SK-N-SH (cell line): ENCODE results near the gene RAB34. TPM values are rescaled to one million over a fixed set of nuclear protein-coding genes. Genes with fewer than 3 reads are reported as not detected.

Experiments
- CTCF ChIA-PET: fragments of 300-600, 350-600 bp; formaldehyde crosslinking; extraction: SDS; loops from one replicate; lab custom pipeline; 2021; lab: Yijun Ruan, JAX
- POLR2A ChIA-PET: fragments of 350-600 bp; sonication (Branson Sonifier 250); formaldehyde crosslinking; extraction: SDS; loops from one replicate; lab custom pipeline; 2020; ENCODE audit warnings: antibody characterized with exemption, inconsistent platforms; lab: Yijun Ruan, JAX
- DNase-seq: peaks from one replicate; pipeline ENCODE4 v3.0.0; 2012
- H2AFZ ChIP-seq: fragments of 200-600 bp; sonication (generic); 2 replicates; pipeline ENCODE4 v1.8.1; 2016; ENCODE audit warnings: antibody characterized with exemption, mild to moderate bottlenecking, low read depth
- H3F3A ChIP-seq: fragments of 200-600 bp; sonication (generic); replicated peaks from 2 replicates; pipeline ENCODE3; 2016; ENCODE audit warnings: antibody characterized with exemption, mild to moderate bottlenecking; ENCODE audit not compliant: insufficient read depth
- H3K27ac ChIP-seq, 2 experiments: fragments of 200-500 bp in 1 of 2; fragments of 200-600 bp in 1 of 2; sonication (Bioruptor generic) in 1 of 2; sonication (generic), shearing (Covaris generic) in 1 of 2; 2 replicates each; pipeline versions ENCODE4 v1.5.1 to v1.6.1; 2014 to 2016; ENCODE audit warnings: low read depth in 2 of 2, inconsistent platforms in 1 of 2, low read length in 1 of 2, mild to moderate bottlenecking in 1 of 2, mixed read lengths in 1 of 2
- H3K27me3 ChIP-seq: fragments of 200-600 bp; sonication (generic), shearing (Covaris generic); 2 replicates; pipeline ENCODE4 v1.6.1; 2016; ENCODE audit warnings: mixed run types; ENCODE audit not compliant: insufficient read depth
- H3K36me3 ChIP-seq, 2 experiments: fragments of 200-500 bp in 1 of 2; fragments of 200-600 bp in 1 of 2; sonication (Bioruptor generic) in 1 of 2; sonication (generic) in 1 of 2; replicated peaks in 1 of 2; 2 replicates each; pipeline versions ENCODE3 to v1.5.1; 2014 to 2016; ENCODE audit warnings: low read length in 1 of 2, mild to moderate bottlenecking in 1 of 2; ENCODE audit not compliant: insufficient read depth in 2 of 2, control insufficient read depth in 1 of 2
- H3K4me1 ChIP-seq, 2 experiments: fragments of 200-500 bp in 1 of 2; fragments of 200-600 bp in 1 of 2; sonication (Bioruptor generic) in 1 of 2; sonication (generic), shearing (Covaris generic) in 1 of 2; 2 replicates each; pipeline versions ENCODE4 v1.5.1 to v1.6.1; 2014 to 2016; ENCODE audit warnings: low read depth in 1 of 2, low read length in 1 of 2, mixed run types in 1 of 2; ENCODE audit not compliant: insufficient read depth in 2 of 2, control insufficient read depth in 1 of 2
- H3K4me2 ChIP-seq: fragments of 200-600 bp; sonication (generic), shearing (Covaris generic); 2 replicates; pipeline ENCODE4 v1.6.1; 2017; ENCODE audit warnings: mixed run types
- H3K4me3 ChIP-seq, 2 experiments: fragments of 200-500 bp in 1 of 2; fragments of 200-600 bp in 1 of 2; sonication (Bioruptor generic) in 1 of 2; sonication (generic), shearing (Covaris generic) in 1 of 2; 2 replicates each; pipeline versions ENCODE4 v1.5.1 to v1.8.1; 2014 to 2016; ENCODE audit warnings: low read depth in 2 of 2, inconsistent platforms in 1 of 2, low read length in 1 of 2, mild to moderate bottlenecking in 1 of 2, mixed read lengths in 1 of 2, moderate library complexity in 1 of 2
- H3K79me2 ChIP-seq: fragments of 200-600 bp; sonication (generic); 2 replicates; pipeline ENCODE4 v1.8.1; 2017; ENCODE audit warnings: mild to moderate bottlenecking; ENCODE audit not compliant: insufficient read depth
- H3K9ac ChIP-seq: fragments of 200-600 bp; sonication (generic); 2 replicates; pipeline ENCODE4 v1.6.1; 2017; ENCODE audit warnings: mixed run types
- H3K9me2 ChIP-seq: fragments of 200-600 bp; sonication (generic); 2 replicates; pipeline ENCODE4 v1.6.1; 2017; ENCODE audit warnings: mixed run types
- H3K9me3 ChIP-seq: fragments of 200-600 bp; sonication (generic); 2 replicates; pipeline ENCODE4 v1.6.1; 2017; ENCODE audit warnings: mixed run types, mild to moderate bottlenecking, moderate library complexity
- H4K20me1 ChIP-seq: fragments of 200-600 bp; sonication (generic); 2 replicates; pipeline ENCODE4 v1.6.1; 2017; ENCODE audit warnings: mild to moderate bottlenecking, mixed run types; ENCODE audit not compliant: insufficient read depth
- CHD2 ChIP-seq: fragments of 150-350 bp; IDR thresholded peaks from 2 replicates; pipeline ENCODE4 v1.6.1; 2018; ENCODE audit warnings: low read length; ENCODE audit not compliant: partially characterized antibody
- EP300 ChIP-seq, 2 experiments: IDR thresholded peaks; 2 replicates each; pipeline versions ENCODE4 v1.4.0 to v1.6.1; 2012; ENCODE audit warnings: borderline replicate concordance in 1 of 2, low read depth in 1 of 2, low read length in 1 of 2
- EZH2phosphoT487 ChIP-seq: fragments of 200-600 bp; sonication (generic); IDR thresholded peaks from 2 replicates; pipeline ENCODE4 v1.6.1; 2017; ENCODE audit warnings: low read depth, mixed run types, mild to moderate bottlenecking, antibody characterized with exemption, moderate library complexity, borderline replicate concordance
- FOXJ3 ChIP-seq: sonication (generic); formaldehyde crosslinking; IDR thresholded peaks from 2 replicates; pipeline ENCODE4 v1.5.1; 2020; ENCODE audit warnings: mild to moderate bottlenecking, missing genetic modification reagents
- GABPA ChIP-seq: IDR thresholded peaks from 2 replicates; pipeline ENCODE4 v1.4.0; 2012; ENCODE audit warnings: low read depth, mild to moderate bottlenecking
- JUND ChIP-seq: IDR thresholded peaks from 2 replicates; pipeline ENCODE4 v1.4.0; 2012
- MEF2A ChIP-seq: IDR thresholded peaks from 2 replicates; pipeline ENCODE4 v1.4.0; 2012; ENCODE audit warnings: low read depth, borderline replicate concordance
- MXI1 ChIP-seq: IDR thresholded peaks from 2 replicates; pipeline ENCODE4 v1.6.1; 2012; ENCODE audit warnings: mild to moderate bottlenecking, low read depth, low read length, improper control_type of control experiment
- NFIC ChIP-seq: IDR thresholded peaks from 2 replicates; pipeline ENCODE4 v1.4.0; 2012; ENCODE audit warnings: borderline replicate concordance
- NRF1 ChIP-seq: IDR thresholded peaks from 2 replicates; pipeline ENCODE4 v1.6.1; 2012; ENCODE audit warnings: low read depth, mild to moderate bottlenecking, low read length
- RCOR1 ChIP-seq: fragments of 150-350 bp; IDR thresholded peaks from 2 replicates; pipeline ENCODE4 v1.6.1; 2017; ENCODE audit warnings: antibody characterized with exemption, low read length
- RFX5 ChIP-seq: IDR thresholded peaks from 2 replicates; pipeline ENCODE4 v1.6.1; 2012; ENCODE audit warnings: mild to moderate bottlenecking, improper control_type of control experiment, low read length
- SMC3 ChIP-seq: IDR thresholded peaks from 2 replicates; pipeline ENCODE4 v1.6.1; 2012; ENCODE audit warnings: low read depth, low read length, improper control_type of control experiment
- TAF1 ChIP-seq: IDR thresholded peaks from 2 replicates; pipeline ENCODE4 v1.6.1; 2012; ENCODE audit warnings: low read depth, mild to moderate bottlenecking, low read length, moderate library complexity, borderline replicate concordance
- TCF12 ChIP-seq: IDR thresholded peaks from 2 replicates; pipeline ENCODE4 v1.4.0; 2012
- TEAD4 ChIP-seq: IDR thresholded peaks from 2 replicates; pipeline ENCODE4 v1.4.0; 2012; ENCODE audit warnings: mild to moderate bottlenecking, borderline replicate concordance; ENCODE audit not compliant: insufficient read depth
- WGBS: methylation state at CpG from one replicate; pipeline ENCODE4 v1.1.6; 2017; ENCODE audit warnings: low lambda C conversion rate; 5-methylcytosine and 5-hydroxymethylcytosine counted together
- polyA plus RNA-seq, 3 experiments: library from polyadenylated mRNA; depleted of rRNA; stranded (reverse); fragments of >200 nt; gene quantifications; 2 replicates each; pipeline ENCODE4 v1.2.3, GENCODE V29; 2012
- TF ChIP-seq, protein P1 (sequence below): fragments of 200-600 bp; sonication (generic); IDR thresholded peaks from 2 replicates; pipeline ENCODE4 v1.6.1; 2017; ENCODE audit warnings: antibody characterized with exemption, mild to moderate bottlenecking, moderate library complexity
- TF ChIP-seq, protein P2 (sequence below): fragments of 150-350 bp; IDR thresholded peaks from 2 replicates; pipeline ENCODE4 v1.6.1; 2017; ENCODE audit warnings: antibody characterized with exemption, low read length, low read depth, borderline replicate concordance
- TF ChIP-seq, protein P3 (sequence below): IDR thresholded peaks from 2 replicates; pipeline ENCODE4 v1.4.0; 2012; ENCODE audit warnings: low read depth, borderline replicate concordance

The RAB34 gene
- polyA plus RNA-seq, 1 of the 3 experiments (the other 2 are of a cell fraction), result 0.18 TPM

DNA sequence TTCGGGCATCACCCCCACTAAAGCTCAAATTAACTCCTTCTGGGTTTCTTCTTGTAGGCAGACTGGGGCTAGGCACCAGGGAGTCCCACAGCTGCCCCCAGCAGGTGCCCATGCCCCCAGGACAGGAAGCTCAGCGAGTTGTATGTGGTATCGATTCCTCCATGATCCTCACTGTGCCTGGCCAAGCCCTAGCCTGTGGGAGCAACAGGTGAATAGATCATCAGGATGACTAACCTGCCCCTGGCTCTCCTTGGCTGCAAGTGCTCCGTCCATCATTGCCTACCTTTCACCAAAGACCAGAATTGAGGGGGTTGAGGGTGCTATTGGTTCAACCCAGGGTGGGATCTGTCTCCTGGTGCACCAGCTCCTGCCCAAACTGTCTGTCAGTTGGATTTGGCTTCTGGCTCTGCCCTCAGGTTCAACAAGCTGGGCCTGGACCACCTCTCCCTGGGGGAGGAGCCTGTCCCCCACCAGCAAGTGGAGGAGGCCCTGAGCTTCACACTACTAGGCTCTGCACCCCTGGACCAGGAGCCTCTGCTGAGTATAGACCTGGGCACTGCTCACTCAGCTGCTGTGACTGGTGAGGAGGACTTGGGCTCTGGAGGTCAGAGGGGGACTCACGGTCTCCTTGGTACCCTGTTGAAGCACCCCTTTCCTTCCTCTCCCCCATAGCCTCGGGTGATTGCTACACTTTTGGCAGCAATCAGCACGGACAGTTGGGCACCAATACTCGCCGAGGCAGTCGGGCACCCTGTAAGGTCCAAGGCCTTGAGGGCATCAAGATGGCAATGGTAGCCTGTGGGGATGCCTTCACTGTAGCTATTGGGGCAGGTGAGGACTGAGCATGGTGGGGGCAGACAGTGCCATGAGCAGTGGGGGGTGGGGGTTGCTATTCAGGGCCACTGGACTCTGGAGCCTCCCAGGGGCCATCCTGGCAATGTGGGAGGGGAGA is 23.0 kb upstream of the RAB34 start:
- POLR2A ChIA-PET, result no interaction called here
- TF ChIP-seq RFX5 (no peak), SMC3 (no peak), NRF1 (no peak), TEAD4 (no peak), FOXJ3 (CRISPR knock-in tag) (no peak)
- TF ChIP-seq, protein P1, sequence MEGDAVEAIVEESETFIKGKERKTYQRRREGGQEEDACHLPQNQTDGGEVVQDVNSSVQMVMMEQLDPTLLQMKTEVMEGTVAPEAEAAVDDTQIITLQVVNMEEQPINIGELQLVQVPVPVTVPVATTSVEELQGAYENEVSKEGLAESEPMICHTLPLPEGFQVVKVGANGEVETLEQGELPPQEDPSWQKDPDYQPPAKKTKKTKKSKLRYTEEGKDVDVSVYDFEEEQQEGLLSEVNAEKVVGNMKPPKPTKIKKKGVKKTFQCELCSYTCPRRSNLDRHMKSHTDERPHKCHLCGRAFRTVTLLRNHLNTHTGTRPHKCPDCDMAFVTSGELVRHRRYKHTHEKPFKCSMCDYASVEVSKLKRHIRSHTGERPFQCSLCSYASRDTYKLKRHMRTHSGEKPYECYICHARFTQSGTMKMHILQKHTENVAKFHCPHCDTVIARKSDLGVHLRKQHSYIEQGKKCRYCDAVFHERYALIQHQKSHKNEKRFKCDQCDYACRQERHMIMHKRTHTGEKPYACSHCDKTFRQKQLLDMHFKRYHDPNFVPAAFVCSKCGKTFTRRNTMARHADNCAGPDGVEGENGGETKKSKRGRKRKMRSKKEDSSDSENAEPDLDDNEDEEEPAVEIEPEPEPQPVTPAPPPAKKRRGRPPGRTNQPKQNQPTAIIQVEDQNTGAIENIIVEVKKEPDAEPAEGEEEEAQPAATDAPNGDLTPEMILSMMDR, result no peak
- TF ChIP-seq, protein P2, sequence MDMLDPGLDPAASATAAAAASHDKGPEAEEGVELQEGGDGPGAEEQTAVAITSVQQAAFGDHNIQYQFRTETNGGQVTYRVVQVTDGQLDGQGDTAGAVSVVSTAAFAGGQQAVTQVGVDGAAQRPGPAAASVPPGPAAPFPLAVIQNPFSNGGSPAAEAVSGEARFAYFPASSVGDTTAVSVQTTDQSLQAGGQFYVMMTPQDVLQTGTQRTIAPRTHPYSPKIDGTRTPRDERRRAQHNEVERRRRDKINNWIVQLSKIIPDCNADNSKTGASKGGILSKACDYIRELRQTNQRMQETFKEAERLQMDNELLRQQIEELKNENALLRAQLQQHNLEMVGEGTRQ, result no peak
- no peaks in the 10 kb centered on the region for H3K9me2 ChIP-seq
- H3K4me1 ChIP-seq, result peaks cover 8 to 22% of the 10 kb centered on the region in 2 experiments; a peak in 3 of 4 replicates
- no peaks in the 10 kb centered on the region for H3K27me3 ChIP-seq
- peaks cover 14% of the 10 kb centered on the region for H4K20me1 ChIP-seq
- H3K27ac ChIP-seq, result no peak overlapping the region; a peak in 1 of 4 replicates
- H3K36me3 ChIP-seq, result no peaks in the 10 kb centered on the region
- H3F3A ChIP-seq, result peaks cover 21% of the 10 kb centered on the region
- H2AFZ ChIP-seq, result no peak overlapping the region
- peaks cover 22% of the 10 kb centered on the region for H3K79me2 ChIP-seq
- no peak for DNase-seq
- no peak overlapping the region for H3K9ac ChIP-seq
- CTCF ChIA-PET, result interaction anchor here (0.8 to 20.4 kb wide), 6 partner anchors 8 to 213 kb away, joined by 3 to 612 read pairs (median 3); partner anchors contain the start of genes NEK8, RPL23A and TLCD1
- no peak overlapping the region for H3K4me3 ChIP-seq
- H3K4me2 ChIP-seq, result no peak overlapping the region
- no peaks in the 10 kb centered on the region for H3K9me3 ChIP-seq
- WGBS, result 88% methylated on average over 5 of the region's 10 CpGs

DNA sequence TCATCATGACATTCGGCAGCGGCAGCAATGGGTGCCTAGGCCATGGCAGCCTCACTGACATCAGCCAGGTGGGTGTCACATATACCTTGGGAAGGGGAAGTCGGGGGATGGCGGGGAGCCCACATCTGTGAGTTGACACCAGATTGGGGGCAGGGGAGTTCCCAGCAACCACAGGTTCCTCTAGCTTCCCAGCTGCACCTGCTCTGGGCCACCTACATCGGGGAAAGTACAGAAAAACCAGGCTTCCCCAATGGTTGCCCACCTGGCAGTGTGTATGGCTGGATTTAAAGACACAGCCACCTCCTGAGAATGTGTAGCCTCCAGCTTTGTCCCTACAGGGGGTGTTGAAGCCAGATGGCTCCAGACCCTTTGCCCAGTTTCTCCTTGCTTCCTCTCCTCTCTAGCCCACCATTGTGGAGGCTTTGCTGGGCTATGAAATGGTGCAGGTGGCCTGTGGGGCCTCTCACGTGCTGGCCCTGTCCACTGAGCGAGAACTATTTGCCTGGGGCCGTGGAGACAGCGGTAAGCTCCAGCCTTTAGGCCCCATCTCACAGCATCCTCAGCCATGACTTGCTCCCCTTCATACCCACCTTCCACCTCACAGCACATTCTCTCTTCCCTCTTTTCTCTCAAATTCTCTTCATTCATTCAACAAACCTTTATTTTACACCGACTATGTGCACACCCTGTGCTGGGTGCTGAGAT is 21.2 kb upstream of the RAB34 start:
- Histone ChIP-seq H3K27ac (no peak overlapping the region), H2AFZ (no peak overlapping the region), H3F3A (peaks cover 21% of the 10 kb centered on the region), H3K4me1 (peaks cover 6 to 18% of the 10 kb centered on the region in 2 experiments; a peak in 2 of 4 replicates), H3K4me2 (no peak overlapping the region), H3K36me3 (no peaks in the 10 kb centered on the region), H3K9ac (no peak overlapping the region), H4K20me1 (no peaks in the 10 kb centered on the region), H3K4me3 (no peak overlapping the region), H3K9me2 (no peaks in the 10 kb centered on the region), H3K27me3 (no peaks in the 10 kb centered on the region), H3K79me2 (peaks cover 4% of the 10 kb centered on the region; the same call in 1 of the 2 replicates), H3K9me3 (no peaks in the 10 kb centered on the region)
- no peak for DNase-seq
- ChIA-PET CTCF (interaction anchor here (1.2 to 20.4 kb wide), 2 partner anchors 11 to 15 kb away, joined by 3 to 612 read pairs; partner anchors contain the start of genes NEK8, RPL23A and TLCD1), POLR2A (no interaction called here)
- WGBS, result 89% methylated on average over 9 of the region's 10 CpGs
- no peak for TF ChIP-seq EP300 (IDR thresholded peaks at IDR 0.05; ENCODE audit: borderline replicate concordance in 1 of 2, low read depth in 1 of 2, low read length in 1 of 2)
- TF ChIP-seq, protein P3, sequence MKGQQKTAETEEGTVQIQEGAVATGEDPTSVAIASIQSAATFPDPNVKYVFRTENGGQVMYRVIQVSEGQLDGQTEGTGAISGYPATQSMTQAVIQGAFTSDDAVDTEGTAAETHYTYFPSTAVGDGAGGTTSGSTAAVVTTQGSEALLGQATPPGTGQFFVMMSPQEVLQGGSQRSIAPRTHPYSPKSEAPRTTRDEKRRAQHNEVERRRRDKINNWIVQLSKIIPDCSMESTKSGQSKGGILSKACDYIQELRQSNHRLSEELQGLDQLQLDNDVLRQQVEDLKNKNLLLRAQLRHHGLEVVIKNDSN, result no peak
- TF ChIP-seq, protein P1, result no peak
- no peak for TF ChIP-seq FOXJ3 (CRISPR knock-in tag)
- no peak for TF ChIP-seq SMC3
- TF ChIP-seq EZH2phosphoT487, result no peak
- TF ChIP-seq GABPA, result no peak
- TF ChIP-seq TAF1, result no peak
- TF ChIP-seq CHD2, result no peak
- no peak for TF ChIP-seq MXI1
- no peak for TF ChIP-seq NFIC
- TF ChIP-seq TCF12, result no peak
- TF ChIP-seq RCOR1, result no peak
- no peak for TF ChIP-seq JUND
- TF ChIP-seq MEF2A, result no peak
- no peak for TF ChIP-seq NRF1
